Measurements from ENCODE around the gene NDUFV1.

Gene NDUFV1

DNA sequence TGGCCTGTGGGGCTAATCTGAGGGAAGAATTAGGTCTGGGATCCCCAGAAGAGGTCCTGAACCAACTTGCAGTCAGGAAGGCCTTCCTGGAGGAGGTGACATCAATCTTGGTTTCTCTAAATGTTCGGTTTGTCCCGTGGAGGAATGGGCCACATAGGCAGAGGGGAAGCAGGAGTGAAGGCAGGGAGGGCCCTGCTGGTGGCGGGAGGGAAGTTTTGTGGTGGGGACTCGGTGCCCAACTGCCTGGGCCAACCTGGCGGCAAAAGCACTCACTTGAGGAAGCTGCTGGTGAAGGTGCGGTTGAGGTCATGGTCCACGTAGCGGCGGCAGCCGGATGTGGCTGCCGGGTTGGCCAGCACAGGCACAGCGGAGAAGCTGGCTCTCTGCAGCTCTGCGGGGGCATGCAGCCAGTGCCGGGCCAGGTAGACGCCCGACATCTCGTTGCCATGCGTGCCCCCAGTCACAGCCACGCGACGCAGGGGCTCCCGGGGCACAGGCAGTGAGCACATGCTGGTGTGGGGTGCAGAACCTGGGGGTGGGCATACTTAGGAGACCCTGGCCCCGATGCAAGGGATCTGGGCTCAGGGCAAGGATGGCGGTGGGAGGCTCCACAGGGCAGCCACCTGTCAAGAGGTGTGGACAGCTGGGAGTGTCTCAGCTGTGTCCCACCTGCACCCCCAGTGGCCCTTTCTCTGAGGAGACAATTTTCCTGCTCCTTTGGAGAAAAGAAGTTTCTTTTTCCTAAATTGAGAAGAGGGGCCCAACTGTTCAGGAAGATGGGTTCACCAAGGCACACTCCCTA, 40.0 kb downstream of the NDUFV1 start:
- DNase-seq (ENCODE audit: low read depth): no peak
- H3K4me3 ChIP-seq (replicated peaks; ENCODE audit: low read depth, low read length): no peak overlapping the region
- TF ChIP-seq, protein P1, sequence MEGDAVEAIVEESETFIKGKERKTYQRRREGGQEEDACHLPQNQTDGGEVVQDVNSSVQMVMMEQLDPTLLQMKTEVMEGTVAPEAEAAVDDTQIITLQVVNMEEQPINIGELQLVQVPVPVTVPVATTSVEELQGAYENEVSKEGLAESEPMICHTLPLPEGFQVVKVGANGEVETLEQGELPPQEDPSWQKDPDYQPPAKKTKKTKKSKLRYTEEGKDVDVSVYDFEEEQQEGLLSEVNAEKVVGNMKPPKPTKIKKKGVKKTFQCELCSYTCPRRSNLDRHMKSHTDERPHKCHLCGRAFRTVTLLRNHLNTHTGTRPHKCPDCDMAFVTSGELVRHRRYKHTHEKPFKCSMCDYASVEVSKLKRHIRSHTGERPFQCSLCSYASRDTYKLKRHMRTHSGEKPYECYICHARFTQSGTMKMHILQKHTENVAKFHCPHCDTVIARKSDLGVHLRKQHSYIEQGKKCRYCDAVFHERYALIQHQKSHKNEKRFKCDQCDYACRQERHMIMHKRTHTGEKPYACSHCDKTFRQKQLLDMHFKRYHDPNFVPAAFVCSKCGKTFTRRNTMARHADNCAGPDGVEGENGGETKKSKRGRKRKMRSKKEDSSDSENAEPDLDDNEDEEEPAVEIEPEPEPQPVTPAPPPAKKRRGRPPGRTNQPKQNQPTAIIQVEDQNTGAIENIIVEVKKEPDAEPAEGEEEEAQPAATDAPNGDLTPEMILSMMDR (IDR thresholded peaks at IDR 0.05; ENCODE audit: low read length, missing control alignments): no peak

DNA sequence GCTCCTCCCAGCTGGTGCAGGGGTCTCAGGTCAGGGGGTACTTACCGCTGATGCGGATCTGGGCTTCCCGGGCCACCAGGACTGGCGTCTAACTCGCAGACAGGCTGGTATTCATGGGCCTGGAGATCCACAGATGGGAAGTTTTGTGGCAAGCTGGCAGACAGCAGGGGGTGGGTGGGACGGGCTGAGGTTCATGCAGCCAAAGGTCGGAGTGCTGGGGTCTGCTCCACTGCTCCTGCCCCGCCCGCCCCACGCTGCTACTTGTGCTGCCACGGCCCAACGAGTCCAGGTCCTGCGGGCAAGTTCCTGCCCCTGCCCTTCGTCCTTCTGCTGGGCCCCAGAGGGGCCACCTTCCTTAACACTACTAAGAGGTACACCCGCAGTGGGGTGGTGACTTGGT, 40.7 kb downstream of the NDUFV1 start:
- TF ChIP-seq, protein P1 (IDR thresholded peaks at IDR 0.05; ENCODE audit: low read length, missing control alignments): no peak
- DNase-seq (ENCODE audit: low read depth): no peak
- no peak overlapping the region for H3K4me3 ChIP-seq (replicated peaks; ENCODE audit: low read depth, low read length)

DNA sequence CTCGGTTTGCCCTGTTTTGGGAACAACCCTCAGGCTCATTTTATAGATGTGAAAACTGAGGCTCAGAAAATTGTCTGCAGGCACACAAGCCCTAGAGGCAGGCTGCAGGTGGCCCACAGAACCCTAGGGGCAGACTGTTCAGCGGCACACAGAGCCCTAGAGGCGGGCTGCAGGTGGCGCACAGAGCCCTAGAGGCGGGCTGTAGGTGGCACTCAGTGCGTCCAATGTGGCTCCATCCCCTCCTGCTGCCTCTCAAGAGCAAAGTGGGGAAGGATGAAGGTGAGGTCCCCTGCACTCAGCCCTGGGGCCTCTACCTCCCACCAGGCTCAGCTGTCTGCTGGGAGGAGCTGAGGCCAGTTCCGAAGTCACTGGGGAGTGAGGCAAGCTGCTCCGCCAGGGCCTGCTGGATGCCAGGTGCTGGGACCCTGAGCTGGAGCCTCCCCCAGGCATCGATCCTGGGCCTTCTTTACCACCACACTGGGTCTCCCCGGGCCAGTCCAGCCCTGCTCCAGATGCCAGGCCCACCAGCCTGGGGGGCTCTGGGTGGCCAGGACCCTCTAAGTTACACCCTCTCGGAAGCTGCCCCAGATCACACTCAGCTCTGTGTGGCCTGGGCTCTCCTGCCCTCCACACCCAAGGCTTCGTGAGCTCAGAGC, 41.5 kb downstream of the NDUFV1 start:
- H3K4me3 ChIP-seq (replicated peaks; ENCODE audit: low read depth, low read length): no peak overlapping the region
- TF ChIP-seq, protein P1 (IDR thresholded peaks at IDR 0.05; ENCODE audit: low read length, missing control alignments): no peak
- DNase-seq (ENCODE audit: low read depth): no peak

DNA sequence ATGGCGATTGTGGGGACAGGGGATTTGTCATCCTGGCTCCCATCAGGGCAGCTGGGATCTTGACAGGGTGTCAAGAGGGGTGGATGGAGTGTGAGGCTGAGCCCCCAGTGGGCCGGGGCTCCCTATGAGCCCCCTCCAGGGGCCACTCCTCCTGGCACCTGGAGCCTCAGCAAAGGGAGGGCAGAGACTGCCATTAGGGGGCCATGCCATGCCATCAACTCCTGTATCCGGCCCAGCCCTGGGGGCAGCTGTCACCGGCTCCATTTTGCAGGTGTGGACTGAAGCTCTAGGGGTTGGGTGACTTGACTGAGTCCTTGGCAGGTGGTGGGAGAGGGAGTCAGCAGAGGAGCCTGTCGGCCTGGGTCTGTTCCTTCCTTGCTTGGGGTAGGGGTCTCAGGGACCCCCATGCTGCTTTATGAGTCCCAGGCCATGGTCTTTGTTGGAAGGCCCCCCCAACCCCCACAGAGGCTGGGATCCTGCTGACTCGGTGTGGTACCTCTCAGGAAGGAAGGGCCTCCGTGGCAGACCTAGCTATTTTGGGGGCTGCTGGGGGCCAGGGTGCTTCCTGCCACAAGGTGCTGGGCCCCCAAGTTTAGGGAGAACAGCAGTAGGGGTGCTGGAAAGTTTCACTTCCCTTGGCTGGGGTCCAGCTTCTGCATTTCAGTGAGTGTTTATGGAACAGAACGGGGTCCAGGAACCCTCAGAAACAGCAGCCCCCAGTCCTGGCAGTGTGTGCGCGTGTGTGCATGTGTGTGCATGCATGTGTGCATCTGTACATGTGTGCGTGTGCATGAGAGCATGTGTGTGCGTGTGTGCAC, 42.3 kb downstream of the NDUFV1 start:
- no peak for DNase-seq (ENCODE audit: low read depth)
- H3K4me3 ChIP-seq (replicated peaks; ENCODE audit: low read depth, low read length): no peak overlapping the region
- TF ChIP-seq, protein P1 (IDR thresholded peaks at IDR 0.05; ENCODE audit: low read length, missing control alignments): no peak

DNA sequence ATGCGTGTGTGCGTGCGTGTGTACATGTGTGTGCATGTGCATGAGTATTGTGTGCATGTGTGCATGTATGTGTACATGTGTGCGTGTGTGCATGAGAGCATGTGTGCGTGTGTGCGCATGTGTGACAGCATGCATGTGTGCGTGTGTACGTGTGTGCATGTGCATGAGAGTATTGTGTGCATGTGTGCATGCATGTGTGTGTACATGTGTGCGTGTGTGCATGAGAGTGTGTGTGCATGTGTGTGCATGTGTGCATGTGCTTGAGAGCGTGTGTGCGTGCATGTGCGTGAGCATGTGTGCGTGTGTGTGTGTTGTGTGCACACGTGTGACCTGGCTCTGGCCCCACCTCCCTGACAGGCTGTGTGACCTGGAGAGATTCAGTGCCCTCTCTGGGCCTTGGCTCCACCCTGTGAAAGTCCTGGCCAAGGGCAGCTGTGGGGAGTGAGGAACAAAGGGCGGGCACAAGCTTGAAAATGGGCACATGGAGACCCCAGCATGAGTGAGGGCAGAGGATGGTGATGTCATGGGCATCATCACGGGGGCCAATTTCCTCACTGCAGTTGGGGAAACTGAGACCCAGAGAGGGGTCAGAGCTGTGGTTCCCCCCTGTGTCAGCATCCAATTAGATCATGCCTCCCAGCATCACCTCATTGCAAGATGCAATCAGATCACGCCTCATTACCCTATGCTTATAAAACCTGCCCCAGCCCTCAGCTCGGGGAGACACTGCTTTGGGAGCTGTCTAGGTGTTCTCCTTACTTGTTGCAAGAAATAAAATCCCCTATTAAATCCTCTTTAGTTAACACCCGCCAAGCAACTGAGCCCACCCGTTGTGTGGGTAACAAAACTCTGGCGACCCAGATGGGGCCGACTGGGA, 43.1 kb downstream of the NDUFV1 start:
- TF ChIP-seq, protein P1 (IDR thresholded peaks at IDR 0.05; ENCODE audit: low read length, missing control alignments): no peak
- H3K4me3 ChIP-seq (replicated peaks; ENCODE audit: low read depth, low read length): no peak overlapping the region
- DNase-seq (ENCODE audit: low read depth): no peak

All from fibroblast of pulmonary artery (primary cell).